Measurements from ENCODE around the gene NT5DC3.

NT5DC3 gene

GRCh38 chr12:103742349-103742932 is 98.6 kb downstream of the NT5DC3 start:
- no peak for DNase-seq

GRCh38 chr12:103737881-103738280 is 103.2 kb downstream of the NT5DC3 start:
- DNase-seq: no peak

DNA sequence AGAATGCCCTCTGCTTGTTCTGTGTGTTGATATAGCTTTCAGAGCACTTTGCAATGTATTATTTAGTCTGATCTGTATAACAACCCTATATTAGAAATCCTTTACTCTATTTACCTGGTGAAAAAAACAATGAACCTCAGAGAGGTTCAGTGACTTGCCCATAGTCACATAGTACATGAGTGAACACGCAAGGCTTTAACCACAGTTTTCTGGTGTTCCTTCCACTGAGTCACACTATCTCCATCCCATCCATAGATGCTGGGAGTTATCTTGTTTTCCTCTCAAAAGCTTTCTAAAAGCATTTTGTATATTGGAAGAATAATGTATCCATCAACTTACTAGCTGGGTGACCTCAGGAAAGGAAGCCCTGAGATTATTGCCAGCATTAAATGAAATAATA is 104.5 kb downstream of the NT5DC3 start:
- no peak for DNase-seq

DNA sequence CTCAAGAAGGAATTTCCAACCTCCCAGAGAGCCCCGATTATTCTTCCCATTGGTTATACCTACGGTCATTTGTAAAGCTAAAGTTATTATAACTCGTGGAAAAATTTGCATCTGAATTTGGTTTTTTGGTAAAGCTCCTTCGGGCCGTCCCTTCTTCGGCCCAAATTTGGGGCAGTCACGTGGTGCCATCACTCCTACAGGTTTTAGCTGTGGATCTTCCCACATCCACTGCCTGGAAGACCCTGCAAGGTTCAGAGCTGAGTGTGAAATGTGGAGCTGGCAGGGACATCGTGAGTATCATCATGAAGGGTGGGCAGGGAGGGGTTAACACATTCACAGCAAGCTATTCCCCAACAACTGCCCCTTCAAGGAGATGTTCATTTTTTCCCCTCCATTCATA is 105.7 kb downstream of the NT5DC3 start:
- no peak for DNase-seq

- no peak for DNase-seq
Measured at GRCh38 chr12:103734863-103735262, 106.2 kb downstream of the NT5DC3 start.

DNA sequence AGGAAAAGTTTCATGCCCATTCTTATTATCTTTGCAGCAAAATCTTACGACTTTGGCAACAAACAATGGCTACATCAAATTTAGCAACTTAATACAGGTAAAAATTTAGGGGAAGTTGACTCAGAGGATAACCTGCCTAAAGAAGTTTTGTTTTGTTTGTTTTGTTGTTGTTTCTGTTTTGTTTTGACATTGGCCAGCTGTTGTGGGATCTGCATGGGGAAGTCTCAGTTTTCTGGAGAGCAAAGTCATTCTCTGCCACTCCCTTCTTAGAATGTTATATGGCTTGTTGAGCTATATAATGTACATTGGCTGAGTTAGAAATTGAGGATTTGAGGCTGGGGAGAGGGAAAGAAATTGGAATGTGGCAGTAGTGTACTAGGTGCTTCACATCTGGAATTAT is 109.5 kb downstream of the NT5DC3 start:
- DNase-seq: no peak

GRCh38 chr12:103729499-103729898 is 111.5 kb downstream of the NT5DC3 start:
- no peak for DNase-seq

DNA sequence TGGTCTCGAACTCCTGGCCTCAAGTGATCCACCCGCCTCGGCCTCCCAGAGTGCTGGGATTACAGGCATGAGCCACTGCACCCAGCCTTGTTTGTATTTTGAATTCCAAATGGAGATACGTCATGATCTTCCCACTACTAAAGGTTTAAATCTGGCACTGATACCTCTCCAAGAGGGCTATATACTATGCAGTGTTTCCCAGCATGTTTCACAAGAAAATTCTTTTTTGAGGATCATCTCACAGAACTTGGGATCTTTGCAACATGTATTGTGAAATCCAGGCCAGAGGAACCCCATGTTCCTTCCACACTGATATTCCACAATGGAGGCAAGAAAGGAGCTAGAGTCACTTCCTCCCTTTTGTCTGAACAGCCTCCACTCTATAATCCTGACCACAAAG is 112.7 kb downstream of the NT5DC3 start:
- no peak for DNase-seq

DNA sequence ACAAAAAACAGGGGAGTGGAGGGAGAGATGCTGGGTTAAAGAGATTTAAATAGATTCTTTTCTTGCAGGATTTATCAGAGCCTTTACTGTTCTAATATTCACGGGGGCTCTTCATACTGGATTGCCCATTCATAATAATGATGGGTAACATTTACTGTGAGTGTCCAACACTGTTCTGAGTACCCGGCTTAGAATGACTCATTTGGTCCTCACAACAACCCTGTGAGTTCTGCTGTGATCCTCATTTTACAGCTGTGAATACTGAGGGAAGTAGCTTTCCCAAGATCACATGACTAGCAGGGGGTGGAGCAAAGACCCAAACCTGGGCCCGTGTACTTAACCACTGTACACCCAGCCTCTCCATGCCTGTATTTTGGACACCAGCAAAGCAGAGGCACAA is 113.4 kb downstream of the NT5DC3 start:
- DNase-seq: no peak

DNA sequence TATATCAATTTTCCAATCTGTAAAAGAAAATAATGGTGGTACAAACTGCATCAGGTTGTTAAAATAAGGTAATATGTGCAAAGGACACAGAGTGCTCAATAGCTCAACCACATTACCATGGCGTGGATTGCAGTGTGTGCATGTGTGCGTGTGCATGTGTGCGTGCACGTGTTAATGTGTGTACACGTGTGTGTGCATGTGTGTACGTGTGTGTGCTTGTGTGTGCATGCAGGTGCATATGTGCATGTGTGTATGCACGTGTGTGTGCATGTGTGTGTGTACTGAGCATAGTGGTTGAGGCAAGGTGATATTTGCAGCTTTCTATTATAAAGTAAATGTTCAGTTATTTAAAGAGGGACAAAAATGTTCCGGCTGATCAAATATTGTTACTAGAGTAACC is 115.6 kb downstream of the NT5DC3 start:
- no peak for DNase-seq

All from CD4-positive, alpha-beta T cell treated with Interleukin-4 for 1 hour (primary cell).